H1 (cell line): ENCODE results near the gene USP12. TPM values are rescaled to one million over a fixed set of nuclear protein-coding genes. Genes with fewer than 3 reads are reported as not detected.

Experiments
- CTCF ChIA-PET: fragments of 300-600 bp; sonication (Branson Sonifier 250); formaldehyde crosslinking; loops from one replicate; lab custom pipeline; 2021; ENCODE audit not compliant: partially characterized antibody; lab: Charles Lee
- POLR2A ChIA-PET: fragments of 300-600 bp; sonication (Branson Sonifier 250); formaldehyde crosslinking; loops from one replicate; lab custom pipeline; 2021; ENCODE audit warnings: inconsistent platforms; ENCODE audit not compliant: partially characterized antibody; lab: Charles Lee
- DNase-seq, 2 experiments: peaks; one replicate each; pipeline versions ENCODE4 v3.0.0 to v3.0.0-alpha.2; 2010 to 2022; ENCODE audit warnings: low spot score in 2 of 2, low read depth in 1 of 2, mixed read lengths in 1 of 2
- FAIRE-seq: peaks from 2 replicates; lab custom pipeline; 2011; peaks lifted over from hg19 to GRCh38; lab: Jason Lieb, UNC
- H2AFZ ChIP-seq: 2 replicates; pipeline ENCODE4 v1.8.1; 2012; ENCODE audit warnings: low read length, inconsistent platforms
- H2AK5ac ChIP-seq: 2 replicates; pipeline ENCODE4 v1.6.1; 2013; ENCODE audit warnings: low read depth, low read length
- H2BK120ac ChIP-seq: replicated peaks from 2 replicates; pipeline ENCODE3; 2013; ENCODE audit warnings: low read depth, low read length, inconsistent platforms
- H2BK12ac ChIP-seq: 2 replicates; pipeline ENCODE4 v1.6.1; 2013; ENCODE audit warnings: low read depth, low read length
- H2BK15ac ChIP-seq: 2 replicates; pipeline ENCODE4 v1.6.1; 2013; ENCODE audit warnings: low read length
- H2BK20ac ChIP-seq: 2 replicates; pipeline ENCODE4 v1.6.1; 2013; ENCODE audit warnings: low read length
- H2BK5ac ChIP-seq: 2 replicates; pipeline ENCODE4 v1.6.1; 2013; ENCODE audit warnings: low read depth, low read length
- H3K14ac ChIP-seq: 2 replicates; pipeline ENCODE4 v1.6.1; 2013; ENCODE audit warnings: inconsistent platforms; ENCODE audit not compliant: insufficient read length
- H3K18ac ChIP-seq: 2 replicates; pipeline ENCODE4 v1.6.1; 2013; ENCODE audit warnings: low read length; ENCODE audit errors: extremely low read depth
- H3K23ac ChIP-seq: 2 replicates; pipeline ENCODE4 v1.6.1; 2013; ENCODE audit warnings: inconsistent platforms; ENCODE audit not compliant: insufficient read length
- H3K23me2 ChIP-seq: 2 replicates; pipeline ENCODE4 v1.6.1; 2013; ENCODE audit warnings: low read depth, low read length
- H3K27ac ChIP-seq: 2 replicates; pipeline ENCODE4 v1.6.1; 2011; ENCODE audit warnings: low read depth, low read length, inconsistent platforms
- H3K27me3 ChIP-seq, 4 experiments: replicated peaks in 1 of 4; 1 replicate in 1 of 4; 2 replicates in 3 of 4; pipeline versions ENCODE4 v1.6.1 to v1.8.1; 2011 to 2013; ENCODE audit warnings: low read length in 3 of 4, mild to moderate bottlenecking in 3 of 4, inconsistent platforms in 2 of 4, mixed read lengths in 2 of 4, moderate library complexity in 1 of 4; ENCODE audit not compliant: control insufficient read depth in 3 of 4, insufficient read depth in 3 of 4; ENCODE audit errors: extremely low read depth in 1 of 4
- H3K36me3 ChIP-seq, 4 experiments: 2 replicates each; pipeline versions ENCODE4 v1.6.1 to v1.8.1; 2011 to 2013; ENCODE audit warnings: mild to moderate bottlenecking in 4 of 4, low read length in 3 of 4, moderate library complexity in 2 of 4, control low read depth in 1 of 4, inconsistent platforms in 1 of 4; ENCODE audit not compliant: insufficient read depth in 4 of 4, control insufficient read depth in 2 of 4
- H3K4ac ChIP-seq: replicated peaks from 2 replicates; pipeline ENCODE3; 2013; ENCODE audit warnings: low read length, low read depth, mixed read lengths, inconsistent platforms; ENCODE audit not compliant: insufficient read length
- H3K4me1 ChIP-seq, 4 experiments: replicated peaks in 1 of 4; 1 replicate in 1 of 4; 2 replicates in 3 of 4; pipeline versions ENCODE4 v1.6.1 to v1.8.1; 2011 to 2013; ENCODE audit warnings: low read length in 3 of 4, inconsistent platforms in 2 of 4, mixed read lengths in 1 of 4; ENCODE audit not compliant: insufficient read depth in 4 of 4, control insufficient read depth in 3 of 4
- H3K4me2 ChIP-seq, 2 experiments: 2 replicates each; pipeline versions ENCODE4 v1.6.1 to v1.8.1; 2011 to 2013; ENCODE audit warnings: low read depth in 2 of 2, low read length in 2 of 2, control low read depth in 1 of 2, inconsistent platforms in 1 of 2, mild to moderate bottlenecking in 1 of 2; ENCODE audit not compliant: insufficient read depth in 1 of 2
- H3K4me3 ChIP-seq, 4 experiments: fragments of 200-600, 300-600 bp in 1 of 4; sonication (generic), shearing (Covaris generic), sonication (Bioruptor Twin) in 1 of 4; 2 replicates each; pipeline versions ENCODE4 v1.5.1 to v1.8.1; 2011 to 2016; ENCODE audit warnings: low read length in 4 of 4, low read depth in 3 of 4, control low read depth in 2 of 4, inconsistent platforms in 2 of 4, mild to moderate bottlenecking in 2 of 4, mixed read lengths in 1 of 4, moderate library complexity in 1 of 4; ENCODE audit not compliant: insufficient read depth in 2 of 4; ENCODE audit errors: extremely low read depth in 1 of 4
- H3K56ac ChIP-seq: replicated peaks from 2 replicates; pipeline ENCODE3; 2013; ENCODE audit warnings: low read depth, mild to moderate bottlenecking, mixed read lengths, low read length, inconsistent platforms; ENCODE audit not compliant: insufficient read length
- H3K79me1 ChIP-seq: 2 replicates; pipeline ENCODE4 v1.6.1; 2013; ENCODE audit warnings: low read depth, low read length, control low read depth
- H3K79me2 ChIP-seq, 2 experiments: 2 replicates each; pipeline versions ENCODE4 v1.6.1 to v1.8.1; 2012 to 2013; ENCODE audit warnings: low read length in 2 of 2, mild to moderate bottlenecking in 2 of 2, inconsistent platforms in 1 of 2; ENCODE audit not compliant: insufficient read depth in 2 of 2, control insufficient read depth in 1 of 2
- H3K9ac ChIP-seq, 4 experiments: replicated peaks in 1 of 4; 1 replicate in 1 of 4; 2 replicates in 3 of 4; pipeline versions ENCODE4 v1.6.1 to v1.8.1; 2011 to 2013; ENCODE audit warnings: low read depth in 3 of 4, low read length in 3 of 4, control low read depth in 2 of 4, mild to moderate bottlenecking in 2 of 4, moderate library complexity in 2 of 4, inconsistent platforms in 1 of 4; ENCODE audit errors: extremely low read depth in 1 of 4
- H3K9me3 ChIP-seq, 2 experiments: 2 replicates each; pipeline versions ENCODE4 v1.6.1 to v1.8.1; 2012 to 2013; ENCODE audit warnings: mild to moderate bottlenecking in 2 of 2, moderate library complexity in 2 of 2, control low read depth in 1 of 2, inconsistent platforms in 1 of 2, low read depth in 1 of 2, low read length in 1 of 2, mixed read lengths in 1 of 2; ENCODE audit not compliant: insufficient read depth in 2 of 2
- H4K20me1 ChIP-seq, 2 experiments: replicated peaks in 1 of 2; 2 replicates each; pipeline versions ENCODE3 to v1.8.1; 2011 to 2013; ENCODE audit warnings: inconsistent platforms in 2 of 2, low read length in 2 of 2, mild to moderate bottlenecking in 1 of 2; ENCODE audit not compliant: insufficient read depth in 2 of 2, control insufficient read depth in 1 of 2
- H4K5ac ChIP-seq: 2 replicates; pipeline ENCODE4 v1.6.1; 2013; ENCODE audit warnings: low read length, low read depth, mixed read lengths, inconsistent platforms; ENCODE audit not compliant: insufficient read length
- H4K8ac ChIP-seq: 2 replicates; pipeline ENCODE4 v1.8.0; 2013; ENCODE audit warnings: mild to moderate bottlenecking, moderate library complexity, low read length, inconsistent platforms; ENCODE audit not compliant: insufficient read depth; ENCODE audit errors: extremely low read depth
- H4K91ac ChIP-seq: replicated peaks from 2 replicates; pipeline ENCODE3; 2013; ENCODE audit warnings: low read length, mixed read lengths, inconsistent platforms; ENCODE audit not compliant: insufficient read length
- CHD1 ChIP-seq: IDR thresholded peaks from 2 replicates; pipeline ENCODE4 v1.6.1; 2012; ENCODE audit warnings: low read depth, low read length, improper control_type of control experiment
- CREB1 ChIP-seq: IDR thresholded peaks from 2 replicates; pipeline ENCODE4 v1.6.1; 2012; ENCODE audit warnings: inconsistent platforms
- GABPA ChIP-seq: IDR thresholded peaks from 2 replicates; pipeline ENCODE4 v1.6.1; 2011; ENCODE audit warnings: mild to moderate bottlenecking, low read length, moderate library complexity, borderline replicate concordance; ENCODE audit not compliant: insufficient read depth
- KDM4A ChIP-seq: IDR thresholded peaks from one replicate; pipeline ENCODE4 v1.7.1; 2012; ENCODE audit warnings: low read depth, mild to moderate bottlenecking, moderate library complexity, low read length, inconsistent platforms; ENCODE audit not compliant: severe bottlenecking
- KDM5A ChIP-seq: fragments of 200-600 bp; IDR thresholded peaks from 2 replicates; pipeline ENCODE4 v1.7.1; 2012; ENCODE audit warnings: mild to moderate bottlenecking, low read length, inconsistent platforms, mixed read lengths
- NRF1 ChIP-seq: IDR thresholded peaks from 2 replicates; pipeline ENCODE4 v1.6.1; 2011; ENCODE audit warnings: mild to moderate bottlenecking, low read depth, low read length, improper control_type of control experiment
- POLR2A ChIP-seq, 2 experiments: IDR thresholded peaks; 1 replicate in 1 of 2; 2 replicates in 1 of 2; pipeline ENCODE4 v1.6.1; 2011; ENCODE audit warnings: low read depth in 2 of 2, low read length in 2 of 2, mild to moderate bottlenecking in 2 of 2; ENCODE audit errors: control extremely low read depth in 1 of 2
- POLR2AphosphoS5 ChIP-seq: IDR thresholded peaks from 2 replicates; pipeline ENCODE4 v1.6.1; 2011; ENCODE audit warnings: low read depth, low read length
- POU5F1 ChIP-seq: IDR thresholded peaks from 2 replicates; pipeline ENCODE4 v1.6.1; 2011; ENCODE audit warnings: low read depth, mild to moderate bottlenecking, low read length, moderate library complexity
- RAD21 ChIP-seq, 2 experiments: IDR thresholded peaks in 1 of 2; conservative IDR thresholded peaks in 1 of 2; 2 replicates each; pipeline ENCODE4 v1.6.1; 2011; ENCODE audit warnings: low read depth in 2 of 2, low read length in 2 of 2, improper control_type of control experiment in 1 of 2, inconsistent platforms in 1 of 2, mild to moderate bottlenecking in 1 of 2, moderate library complexity in 1 of 2
- TAF1 ChIP-seq: IDR thresholded peaks from 2 replicates; pipeline ENCODE4 v1.6.1; 2011; ENCODE audit warnings: mild to moderate bottlenecking, low read depth, low read length
- YY1 ChIP-seq: IDR thresholded peaks from 2 replicates; pipeline ENCODE4 v1.6.1; 2011; ENCODE audit warnings: low read depth, mild to moderate bottlenecking, low read length
- WGBS, 2 experiments: shearing (Covaris generic) in 1 of 2; methylation state at CpG; one replicate each; pipeline versions ENCODE4 v1.1.6 to v1.1.7; 2013 to 2015; ENCODE audit warnings: low lambda C conversion rate in 2 of 2, mixed read lengths in 2 of 2, inconsistent platforms in 1 of 2, low coverage in 1 of 2, missing lambda C conversion rate in 1 of 2; ENCODE audit not compliant: insufficient replicate concordance in 2 of 2, insufficient coverage in 1 of 2, insufficient read length in 1 of 2; ENCODE audit errors: extremely low coverage in 1 of 2, missing lambda C conversion rate in 1 of 2; 5-methylcytosine and 5-hydroxymethylcytosine counted together
- polyA plus RNA-seq, 7 experiments: library from polyadenylated mRNA; depleted of rRNA in 3 of 7; stranded (reverse) in 5 of 7; unstranded in 2 of 7; fragments of >200 nt in 5 of 7; fragments of 200-250 nt in 2 of 7; gene quantifications; 1 replicate in 5 of 7; 2 replicates in 1 of 7; 4 replicates in 1 of 7; pipeline versions ENCODE4 v1.2.1 to v1.2.3, GENCODE V29; 2011 to 2013; ENCODE audit warnings: missing spikeins in 2 of 7, mixed read lengths in 2 of 7
- total RNA-seq: library from RNA; stranded (reverse); fragmentation: NEBNext Ultra II Directional; extraction: Animal tissue kit (Norgen Biotek cat#: 25700); gene quantifications from 2 replicates; pipeline ENCODE4 v1.2.1, GENCODE V29; 2021
- TF ChIP-seq, protein P1 (sequence below): IDR thresholded peaks from 2 replicates; pipeline ENCODE4 v1.6.1; 2011; ENCODE audit warnings: low read length, improper control_type of control experiment

The USP12 gene
- total and polyA plus RNA-seq, 2 of the 8 experiments (the other 6 are each of a cell fraction or from before 2014, with no cell fraction given): 4.0 to 30.0 TPM

DNA sequence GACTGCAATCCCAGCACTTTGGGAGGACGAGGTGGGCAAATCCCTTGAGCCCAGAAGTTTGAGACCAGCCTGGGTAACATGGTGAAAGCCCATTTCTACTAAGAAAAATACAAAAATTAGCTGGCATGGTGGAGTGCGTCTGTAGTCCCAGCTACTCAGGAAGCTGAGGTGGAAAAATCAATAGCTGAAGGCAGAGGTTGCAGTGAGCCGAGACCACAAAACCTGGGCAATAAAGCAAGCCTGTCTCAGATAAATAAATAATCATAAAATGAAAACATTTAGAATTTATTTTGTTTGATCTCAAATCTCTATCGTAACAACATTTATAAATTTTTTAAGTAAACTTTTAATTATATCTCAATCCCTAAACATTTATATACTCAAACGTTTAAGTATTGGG is 36.6 kb downstream of the USP12 start:
- no peaks in the 10 kb centered on the region; a peak in 1 of 8 replicates for H3K36me3 ChIP-seq
- no peak overlapping the region for H2AFZ ChIP-seq
- FAIRE-seq (no peak), DNase-seq (no peak)
- H3K4ac ChIP-seq: no peak overlapping the region
- H3K9ac ChIP-seq: no peak overlapping the region
- ChIA-PET CTCF (interaction anchor here (1.0 kb wide), 1 partner anchor 17 kb away, joined by 3 read pairs; no protein-coding TSS in a partner anchor), POLR2A (no interaction called here)
- H3K79me1 ChIP-seq: peaks cover 4% of the 10 kb centered on the region
- H3K27ac ChIP-seq: no peak overlapping the region
- H4K20me1 ChIP-seq: peaks cover 0 to 2% of the 10 kb centered on the region in 2 experiments
- H4K91ac ChIP-seq: no peak overlapping the region
- H3K23ac ChIP-seq: no peak overlapping the region
- H2BK20ac ChIP-seq: no peak overlapping the region
- H3K18ac ChIP-seq: no peak overlapping the region
- H3K4me2 ChIP-seq: no peak overlapping the region
- H2BK5ac ChIP-seq: no peak overlapping the region
- no peak overlapping the region for H2BK12ac ChIP-seq
- WGBS, 2 experiments: 87% methylated on average over 5 of the region's 5 CpGs; no CpG with 5 or more reads in 1 of the 2 experiments
- H3K4me3 ChIP-seq: no peak overlapping the region
- H2BK15ac ChIP-seq: no peak overlapping the region
- peaks cover 2 to 17% (median 6%) of the 10 kb centered on the region in 4 experiments; a peak in 6 of 7 replicates for H3K4me1 ChIP-seq
- no peak overlapping the region for H4K5ac ChIP-seq
- no peaks in the 10 kb centered on the region for H3K23me2 ChIP-seq
- H3K27me3 ChIP-seq: no peaks in the 10 kb centered on the region
- no peaks in the 10 kb centered on the region for H3K9me3 ChIP-seq
- TF ChIP-seq KDM5A (no peak), RAD21 (IDR thresholded peaks at IDR 0.05 in 1 of 2, conservative IDR thresholded peaks at IDR 0.05 in 1 of 2; ENCODE audit: low read depth in 2 of 2, low read length in 2 of 2) (no peak), YY1 (no peak), NRF1 (no peak), POLR2AphosphoS5 (no peak), TAF1 (no peak), KDM4A (no peak), POU5F1 (no peak), GABPA (no peak), POLR2A (IDR thresholded peaks at IDR 0.05; ENCODE audit: control extremely low read depth in 1 of 2, low read depth in 2 of 2, low read length in 2 of 2) (no peak), CHD1 (no peak), CREB1 (no peak)
- TF ChIP-seq, protein P1, sequence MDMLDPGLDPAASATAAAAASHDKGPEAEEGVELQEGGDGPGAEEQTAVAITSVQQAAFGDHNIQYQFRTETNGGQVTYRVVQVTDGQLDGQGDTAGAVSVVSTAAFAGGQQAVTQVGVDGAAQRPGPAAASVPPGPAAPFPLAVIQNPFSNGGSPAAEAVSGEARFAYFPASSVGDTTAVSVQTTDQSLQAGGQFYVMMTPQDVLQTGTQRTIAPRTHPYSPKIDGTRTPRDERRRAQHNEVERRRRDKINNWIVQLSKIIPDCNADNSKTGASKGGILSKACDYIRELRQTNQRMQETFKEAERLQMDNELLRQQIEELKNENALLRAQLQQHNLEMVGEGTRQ: no peak
- TF ChIP-seq, all 59 proteins: peak for 0
- H3K56ac ChIP-seq: no peak overlapping the region
- H3K14ac ChIP-seq: no peak overlapping the region
- H4K8ac ChIP-seq: peak overlapping the region; percentile 20; the same call in 1 of the 2 replicates
- H3K79me2 ChIP-seq: peaks cover 13 to 99% of the 10 kb centered on the region in 2 experiments
- H2AK5ac ChIP-seq: no peak overlapping the region
- no peak overlapping the region for H2BK120ac ChIP-seq
